ENCODE measurements around the gene NCLN. TPM values are rescaled to one million over a fixed set of nuclear protein-coding genes. Genes with fewer than 3 reads are reported as not detected.
A peak's percentile ranks its signal among the peaks of the same experiment; 100 is the strongest.
"Not testable (repeated sequence)": the region's sequence is repeated elsewhere in the genome, so short reads cannot be mapped to it uniquely, and the experiment has no call there.

The NCLN gene
- total RNA-seq, 1 donor, result 53.9 TPM

- DNase-seq (ENCODE audit: low read depth in 2 of 3, low spot score in 2 of 3), result no peak
These were observed 11.1 kb downstream of the NCLN start for GRCh38 chr19:3196933-3197205.

GRCh38 chr19:3198901-3199700 lies 13.4 kb downstream of the NCLN start:
- DNase-seq (ENCODE audit: low read depth in 2 of 3, low spot score in 2 of 3), result no peak

GRCh38 chr19:3201072-3201700 lies 15.5 kb downstream of the NCLN start:
- no peak for DNase-seq (ENCODE audit: low read depth in 2 of 3, low spot score in 2 of 3)

GRCh38 chr19:3201911-3202310 lies 16.2 kb downstream of the NCLN start:
- no peak for DNase-seq (ENCODE audit: low read depth in 2 of 3, low spot score in 2 of 3)

- DNase-seq (ENCODE audit: low read depth in 2 of 3, low spot score in 2 of 3), result no peak
These were observed 16.6 kb downstream of the NCLN start for GRCh38 chr19:3202346-3202745.

- DNase-seq (ENCODE audit: low read depth in 2 of 3, low spot score in 2 of 3), result not testable (repeated sequence)
These were observed 17.2 kb downstream of the NCLN start for GRCh38 chr19:3202895-3203294.

GRCh38 chr19:3203805-3204645 lies 18.3 kb downstream of the NCLN start:
- no peak for DNase-seq (ENCODE audit: low read depth in 2 of 3, low spot score in 2 of 3)

GRCh38 chr19:3204646-3205275 lies 19.0 kb downstream of the NCLN start:
- no peak for DNase-seq (ENCODE audit: low read depth in 2 of 3, low spot score in 2 of 3)

GRCh38 chr19:3206216-3206953 lies 20.7 kb downstream of the NCLN start:
- no peak for DNase-seq (ENCODE audit: low read depth in 2 of 3, low spot score in 2 of 3)

GRCh38 chr19:3207461-3208242 lies 21.9 kb downstream of the NCLN start:
- no peak for DNase-seq (ENCODE audit: low read depth in 2 of 3, low spot score in 2 of 3)

GRCh38 chr19:3208317-3209207 lies 22.8 kb downstream of the NCLN start:
- no peak for DNase-seq (ENCODE audit: low read depth in 2 of 3, low spot score in 2 of 3)

GRCh38 chr19:3210347-3211017 lies 24.8 kb downstream of the NCLN start:
- peak in 2 of 3 donors; percentile 30 to 61 for DNase-seq (ENCODE audit: low read depth in 2 of 3, low spot score in 2 of 3)

GRCh38 chr19:3211191-3211590 lies 25.5 kb downstream of the NCLN start:
- DNase-seq (ENCODE audit: low read depth in 2 of 3, low spot score in 2 of 3), result no peak

GRCh38 chr19:3213159-3213558 lies 27.4 kb downstream of the NCLN start:
- DNase-seq (ENCODE audit: low read depth in 2 of 3, low spot score in 2 of 3), result no peak

- DNase-seq (ENCODE audit: low read depth in 2 of 3, low spot score in 2 of 3), result no peak
These were observed 31.1 kb downstream of the NCLN start for GRCh38 chr19:3216874-3217273.

GRCh38 chr19:3220576-3220975 lies 34.8 kb downstream of the NCLN start:
- DNase-seq (ENCODE audit: low read depth in 2 of 3, low spot score in 2 of 3), result no peak

- not testable (repeated sequence) for DNase-seq (ENCODE audit: low read depth in 2 of 3, low spot score in 2 of 3)
These were observed 35.8 kb downstream of the NCLN start for GRCh38 chr19:3221576-3221975.

GRCh38 chr19:3222709-3223108 lies 37.0 kb downstream of the NCLN start:
- DNase-seq (ENCODE audit: low read depth in 2 of 3, low spot score in 2 of 3), result no peak

Data from hematopoietic multipotent progenitor cell (in vitro differentiated cells).